ENCODE measurements around the gene AXIN1. TPM values are rescaled to one million over a fixed set of nuclear protein-coding genes. Genes with fewer than 3 reads are reported as not detected.

The AXIN1 gene
- total RNA-seq, 2 donors from 2014 or later: 14.8 TPM

DNA sequence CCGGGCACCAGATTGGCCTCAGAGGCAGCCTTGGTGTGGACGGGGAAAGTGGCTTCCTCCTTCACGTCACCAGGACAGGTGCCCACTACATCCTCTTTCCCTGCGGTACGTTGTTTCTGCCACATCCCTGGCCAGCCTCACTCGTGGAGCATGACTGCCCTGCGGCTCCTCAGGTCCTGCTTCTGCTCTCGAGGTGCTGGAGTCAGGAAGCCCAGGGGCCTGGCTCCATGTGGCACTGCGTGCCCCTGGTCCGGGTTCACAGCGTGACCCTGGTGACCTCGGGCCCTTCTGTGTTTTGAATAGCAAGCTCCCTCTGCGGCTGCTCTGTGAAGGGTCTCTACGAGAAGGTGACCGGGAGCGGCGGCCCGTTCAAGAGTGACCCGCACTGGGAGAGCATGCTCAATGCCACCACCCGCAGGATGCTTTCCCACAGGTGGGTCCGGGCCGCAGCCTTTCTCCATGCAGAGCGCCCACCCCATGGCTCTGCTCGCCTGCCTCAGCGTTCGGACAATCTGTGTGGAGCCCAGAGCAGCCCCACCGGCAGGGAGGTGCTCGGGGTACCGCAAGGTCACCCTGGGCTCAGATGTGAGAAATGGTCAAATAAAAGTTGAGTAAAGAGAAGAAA lies 90.3 kb downstream of the AXIN1 start:
- 92 to 96% methylated on average over 24 to 28 of the region's 29 CpGs for WGBS, 2 donors
- ATAC-seq (no peak), DNase-seq (peak in 1 of 4 donors; percentile 14)
- TF ChIP-seq, protein P1, sequence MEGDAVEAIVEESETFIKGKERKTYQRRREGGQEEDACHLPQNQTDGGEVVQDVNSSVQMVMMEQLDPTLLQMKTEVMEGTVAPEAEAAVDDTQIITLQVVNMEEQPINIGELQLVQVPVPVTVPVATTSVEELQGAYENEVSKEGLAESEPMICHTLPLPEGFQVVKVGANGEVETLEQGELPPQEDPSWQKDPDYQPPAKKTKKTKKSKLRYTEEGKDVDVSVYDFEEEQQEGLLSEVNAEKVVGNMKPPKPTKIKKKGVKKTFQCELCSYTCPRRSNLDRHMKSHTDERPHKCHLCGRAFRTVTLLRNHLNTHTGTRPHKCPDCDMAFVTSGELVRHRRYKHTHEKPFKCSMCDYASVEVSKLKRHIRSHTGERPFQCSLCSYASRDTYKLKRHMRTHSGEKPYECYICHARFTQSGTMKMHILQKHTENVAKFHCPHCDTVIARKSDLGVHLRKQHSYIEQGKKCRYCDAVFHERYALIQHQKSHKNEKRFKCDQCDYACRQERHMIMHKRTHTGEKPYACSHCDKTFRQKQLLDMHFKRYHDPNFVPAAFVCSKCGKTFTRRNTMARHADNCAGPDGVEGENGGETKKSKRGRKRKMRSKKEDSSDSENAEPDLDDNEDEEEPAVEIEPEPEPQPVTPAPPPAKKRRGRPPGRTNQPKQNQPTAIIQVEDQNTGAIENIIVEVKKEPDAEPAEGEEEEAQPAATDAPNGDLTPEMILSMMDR (IDR thresholded peaks at IDR 0.05): no peak
- no peak for TF ChIP-seq POLR2A (IDR thresholded peaks at IDR 0.05)
- Histone ChIP-seq H3K4me1 (peaks cover 9% of the 10 kb centered on the region), H3K27me3 (no peaks in the 10 kb centered on the region), H3K4me3 (no peak overlapping the region), H3K27ac (no peak overlapping the region), H3K9me3 (no peaks in the 10 kb centered on the region), H3K36me3 (replicated peaks in 1 of 2; ENCODE audit: insufficient read depth in 1 of 2, low read depth in 2 of 2) (peaks cover 6 to 11% of the 10 kb centered on the region in 2 donors)
- intact Hi-C loops (cut with DNase I): no loop called here

DNA sequence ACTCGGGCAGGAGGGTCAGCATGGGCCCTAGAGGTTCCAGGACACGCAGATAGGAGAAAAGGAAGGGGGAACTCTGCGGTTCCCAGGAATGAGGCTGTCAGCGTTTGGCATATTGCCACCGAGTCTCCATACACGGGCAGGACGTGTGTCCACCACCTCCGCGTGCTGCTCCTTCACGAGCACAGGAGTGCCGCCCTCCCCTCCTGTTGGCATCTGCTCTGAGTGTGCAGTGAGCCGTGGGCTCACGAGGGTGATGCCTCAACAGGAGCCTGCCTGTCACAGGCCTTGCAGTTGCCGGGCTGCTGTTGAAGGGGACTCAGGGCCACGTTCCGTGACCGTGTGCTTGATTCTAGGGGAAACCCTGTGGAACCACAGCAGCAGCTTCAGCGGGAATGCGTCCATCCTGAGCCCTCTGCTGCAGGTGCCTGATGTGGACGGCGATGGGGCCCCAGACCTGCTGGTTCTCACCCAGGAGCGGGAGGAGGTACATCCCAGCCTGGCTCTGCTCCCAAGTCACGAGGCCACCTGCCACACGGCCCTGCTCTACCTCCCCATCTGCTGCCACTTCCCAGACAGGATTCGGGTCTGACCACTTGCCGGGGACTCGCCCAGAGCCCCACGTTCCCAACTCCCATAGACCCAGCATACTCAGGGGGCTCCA lies 91.4 kb downstream of the AXIN1 start:
- Histone ChIP-seq H3K4me1 (peaks cover 9% of the 10 kb centered on the region), H3K4me3 (no peak overlapping the region), H3K27me3 (no peaks in the 10 kb centered on the region), H3K36me3 (replicated peaks in 1 of 2; ENCODE audit: insufficient read depth in 1 of 2, low read depth in 2 of 2) (peaks cover 6 to 12% of the 10 kb centered on the region in 2 donors), H3K27ac (peak overlapping the region in 1 of 4 donors; percentile 20), H3K9me3 (no peaks in the 10 kb centered on the region)
- no peak for TF ChIP-seq POLR2A (IDR thresholded peaks at IDR 0.05)
- TF ChIP-seq, protein P1 (IDR thresholded peaks at IDR 0.05): no peak
- intact Hi-C loops (cut with DNase I): no loop called here
- WGBS, 2 donors: 38 to 55% methylated on average over 3 to 28 of the region's 28 CpGs
- DNase-seq (peak in 3 of 4 donors; percentile 65 to 84 (median 77)), ATAC-seq (peak; percentile 41)

DNA sequence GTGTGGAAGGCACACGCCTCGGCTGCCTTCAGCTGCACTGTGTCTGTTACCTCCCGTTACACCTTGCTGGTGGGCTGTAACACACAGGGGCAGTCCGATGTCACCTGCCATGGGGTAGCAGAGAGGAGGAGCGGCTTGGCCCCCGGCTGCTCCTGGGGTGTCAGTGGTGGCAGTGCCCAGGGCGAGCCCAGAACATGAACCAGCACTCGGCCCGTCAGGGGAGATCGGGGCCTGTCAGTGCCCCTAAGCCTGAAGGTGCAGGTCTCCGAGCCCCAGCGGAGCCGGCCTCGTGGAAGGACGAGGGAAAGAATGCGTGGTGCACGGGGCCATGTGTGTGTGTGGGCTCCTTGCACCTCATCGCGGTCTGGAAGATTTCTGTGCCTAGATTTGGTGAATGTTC lies 92.2 kb downstream of the AXIN1 start:
- WGBS, 2 donors: 92 to 96% methylated on average over 13 to 19 of the region's 19 CpGs
- peaks cover 6 to 12% of the 10 kb centered on the region in 2 donors for H3K36me3 ChIP-seq (replicated peaks in 1 of 2; ENCODE audit: insufficient read depth in 1 of 2, low read depth in 2 of 2)

DNA sequence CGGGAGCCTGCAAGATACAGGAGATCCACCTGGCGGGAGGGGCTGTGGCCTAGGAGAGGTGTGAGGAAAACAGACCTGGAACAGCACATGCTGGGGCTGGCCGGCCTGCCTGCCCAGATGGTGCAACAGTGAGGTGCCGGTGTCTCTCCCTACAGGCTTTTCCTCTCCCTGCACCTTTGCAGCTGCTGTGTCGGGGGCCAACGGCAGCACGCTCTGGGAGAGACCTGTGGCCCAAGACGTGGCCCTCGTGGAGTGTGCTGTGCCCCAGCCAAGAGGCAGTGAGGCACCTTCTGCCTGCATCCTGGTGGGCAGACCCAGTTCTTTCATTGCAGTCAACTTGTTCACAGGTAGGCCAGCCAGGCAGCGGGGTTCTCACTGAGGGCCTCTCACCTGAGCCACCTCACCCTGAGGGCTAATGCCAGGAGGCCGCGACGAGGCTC lies 92.7 kb downstream of the AXIN1 start:
- 58 to 95% methylated on average over 2 to 13 of the region's 13 CpGs for WGBS, 2 donors
- Histone ChIP-seq H3K4me1 (peaks cover 9% of the 10 kb centered on the region), H3K9me3 (no peaks in the 10 kb centered on the region), H3K4me3 (no peak overlapping the region), H3K27ac (no peak overlapping the region), H3K36me3 (replicated peaks in 1 of 2; ENCODE audit: insufficient read depth in 1 of 2, low read depth in 2 of 2) (peaks cover 6 to 12% of the 10 kb centered on the region in 2 donors), H3K27me3 (no peaks in the 10 kb centered on the region)
- TF ChIP-seq, protein P1 (IDR thresholded peaks at IDR 0.05): no peak
- no peak for TF ChIP-seq POLR2A (IDR thresholded peaks at IDR 0.05)
- DNase-seq (no peak), ATAC-seq (no peak)
- intact Hi-C loops (cut with DNase I): no loop called here

More for the DNA sequence above, 92.2 kb downstream of the AXIN1 start:
- no peaks in the 10 kb centered on the region for H3K27me3 ChIP-seq
- peaks cover 9% of the 10 kb centered on the region for H3K4me1 ChIP-seq
- H3K4me3 ChIP-seq: no peak overlapping the region
- H3K9me3 ChIP-seq: no peaks in the 10 kb centered on the region
- no peak for DNase-seq
- H3K27ac ChIP-seq: no peak overlapping the region
- intact Hi-C loops (cut with DNase I): no loop called here
- no peak for TF ChIP-seq POLR2A (IDR thresholded peaks at IDR 0.05)
- TF ChIP-seq, protein P1 (IDR thresholded peaks at IDR 0.05): no peak
- ATAC-seq: no peak
